GM23248 (cell line): ENCODE results near the gene C3. TPM values are rescaled to one million over a fixed set of nuclear protein-coding genes. Genes with fewer than 3 reads are reported as not detected.
"Not testable (repeated sequence)": the region's sequence is repeated elsewhere in the genome, so short reads cannot be mapped to it uniquely, and the experiment has no call there.

Experiments
- DNase-seq: peaks from one replicate; pipeline ENCODE4 v3.0.0-alpha.2; 2015
- H2AFZ ChIP-seq: fragments of 200-600 bp; sonication (generic); 2 replicates; pipeline ENCODE4 v1.6.1; 2016; ENCODE audit warnings: antibody characterized with exemption
- H3F3A ChIP-seq: fragments of 200-600 bp; sonication (generic); 2 replicates; pipeline ENCODE4 v1.6.1; 2016; ENCODE audit warnings: mild to moderate bottlenecking, antibody characterized with exemption, mixed run types; ENCODE audit not compliant: insufficient read depth
- H3K27ac ChIP-seq: fragments of 200-600 bp; sonication (generic); 2 replicates; pipeline ENCODE4 v1.5.1; 2016; ENCODE audit warnings: mild to moderate bottlenecking
- H3K27me3 ChIP-seq: fragments of 200-600 bp; sonication (generic); replicated peaks from 2 replicates; pipeline ENCODE4 v1.6.1; 2016; ENCODE audit warnings: mild to moderate bottlenecking; ENCODE audit not compliant: insufficient read depth
- H3K36me3 ChIP-seq: fragments of 200-600 bp; sonication (generic); 2 replicates; pipeline ENCODE4 v1.6.1; 2016; ENCODE audit warnings: low read depth, mild to moderate bottlenecking
- H3K4me1 ChIP-seq: fragments of 200-600 bp; sonication (generic); 2 replicates; pipeline ENCODE4 v1.6.1; 2016; ENCODE audit warnings: mild to moderate bottlenecking; ENCODE audit not compliant: insufficient read depth
- H3K4me2 ChIP-seq: fragments of 200-600 bp; sonication (generic); one replicate; pipeline ENCODE4 v1.6.1; 2016; ENCODE audit warnings: mild to moderate bottlenecking; ENCODE audit not compliant: unreplicated experiment
- H3K4me3 ChIP-seq: fragments of 200-600 bp; sonication (generic); 2 replicates; pipeline ENCODE4 v1.5.1; 2016; ENCODE audit warnings: mild to moderate bottlenecking
- H3K79me2 ChIP-seq: fragments of 200-600 bp; sonication (generic); 2 replicates; pipeline ENCODE4 v1.6.1; 2016; ENCODE audit warnings: mild to moderate bottlenecking; ENCODE audit not compliant: insufficient read depth
- H3K9ac ChIP-seq: fragments of 200-600 bp; sonication (generic); 2 replicates; pipeline ENCODE4 v1.6.1; 2016; ENCODE audit warnings: mild to moderate bottlenecking
- H3K9me2 ChIP-seq: fragments of 200-600 bp; sonication (generic); 2 replicates; pipeline ENCODE4 v1.6.1; 2016; ENCODE audit warnings: mixed run types, mild to moderate bottlenecking, moderate library complexity; ENCODE audit not compliant: insufficient read depth
- H3K9me3 ChIP-seq: fragments of 200-600 bp; sonication (generic); one replicate; pipeline ENCODE4 v1.6.1; 2017; ENCODE audit warnings: low read depth
- H4K20me1 ChIP-seq: fragments of 200-600 bp; sonication (generic); 2 replicates; pipeline ENCODE4 v1.6.0; 2016; ENCODE audit not compliant: insufficient read depth
- EZH2 ChIP-seq: fragments of 200-600 bp; sonication (generic); IDR thresholded peaks from 2 replicates; pipeline ENCODE4 v1.6.1; 2018; ENCODE audit warnings: antibody characterized with exemption, mild to moderate bottlenecking; ENCODE audit not compliant: insufficient read depth, poor library complexity, severe bottlenecking
- EZH2phosphoT487 ChIP-seq: fragments of 200-600 bp; sonication (generic); IDR thresholded peaks from 2 replicates; pipeline ENCODE4 v1.6.1; 2018; ENCODE audit warnings: antibody characterized with exemption, moderate library complexity, mild to moderate bottlenecking, low read depth; ENCODE audit not compliant: insufficient read depth
- WGBS, 2 experiments: methylation state at CpG; one replicate each; pipeline ENCODE4 v1.1.6; 2015 to 2017; ENCODE audit warnings: low lambda C conversion rate in 2 of 2, low coverage in 1 of 2; ENCODE audit errors: missing lambda C conversion rate in 2 of 2; 5-methylcytosine and 5-hydroxymethylcytosine counted together
- in situ Hi-C: fragments of 300-500 bp; cut with MboI; formaldehyde crosslinking; loops from 2 replicates; pipeline ENCODE4 v1.15.0; 2020
- polyA plus RNA-seq: library from polyadenylated mRNA; unstranded; fragments of >200 nt; fragmentation: Nextera tagmentation; extraction: Ambion mirVana; gene quantifications from 2 replicates; pipeline ENCODE4 v1.2.1, GENCODE V29; 2016
- total RNA-seq: library from RNA; depleted of rRNA; stranded (reverse); fragments of >200 nt; shearing (Covaris generic); gene quantifications from 2 replicates; pipeline ENCODE4 v1.2.3, GENCODE V29; 2014

C3 gene
- total and polyA plus RNA-seq, 2 experiments from 2014 or later = 3.1 to 3.5 TPM

DNA sequence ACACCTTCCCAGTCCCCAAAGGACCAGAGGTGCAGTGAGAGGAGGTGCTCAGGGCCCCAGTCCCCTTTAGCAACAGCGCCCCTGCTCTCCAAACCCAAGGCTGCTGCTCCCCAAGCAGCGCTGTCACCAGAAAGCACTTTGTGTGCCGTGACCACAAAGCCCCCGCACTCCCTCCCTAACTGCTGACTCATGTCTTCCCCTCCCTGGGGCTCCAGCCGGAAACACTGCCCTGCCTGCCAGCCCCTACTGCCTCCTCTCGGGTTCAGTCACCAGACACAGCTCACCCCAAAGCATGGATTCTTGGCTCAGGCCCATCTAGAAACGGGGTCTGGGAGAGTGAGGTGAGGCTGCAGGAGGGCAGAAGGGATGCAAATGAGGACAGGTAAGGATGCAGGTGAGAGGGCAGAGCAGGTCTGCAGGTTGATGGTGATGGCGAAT is 45.6 kb downstream of the C3 start:
- Histone ChIP-seq H3F3A (no peaks in the 10 kb centered on the region), H4K20me1 (no peaks in the 10 kb centered on the region), H3K9me2 (no peaks in the 10 kb centered on the region), H3K4me1 (peaks cover 13% of the 10 kb centered on the region; the same call in 1 of the 2 replicates), H3K9ac (no peak overlapping the region), H3K4me3 (no peak overlapping the region), H2AFZ (no peak overlapping the region), H3K79me2 (no peaks in the 10 kb centered on the region), H3K27me3 (no peaks in the 10 kb centered on the region), H3K4me2 (peak overlapping the region; percentile 55), H3K9me3 (no peaks in the 10 kb centered on the region), H3K27ac (no peak overlapping the region), H3K36me3 (no peaks in the 10 kb centered on the region)
- DNase-seq = peak; percentile 90
- in situ Hi-C loops = no loop called here
- TF ChIP-seq EZH2phosphoT487 (no peak), EZH2 (no peak)
- 6 to 8% methylated on average over 8 of the region's 8 CpGs for WGBS, 2 experiments

DNA sequence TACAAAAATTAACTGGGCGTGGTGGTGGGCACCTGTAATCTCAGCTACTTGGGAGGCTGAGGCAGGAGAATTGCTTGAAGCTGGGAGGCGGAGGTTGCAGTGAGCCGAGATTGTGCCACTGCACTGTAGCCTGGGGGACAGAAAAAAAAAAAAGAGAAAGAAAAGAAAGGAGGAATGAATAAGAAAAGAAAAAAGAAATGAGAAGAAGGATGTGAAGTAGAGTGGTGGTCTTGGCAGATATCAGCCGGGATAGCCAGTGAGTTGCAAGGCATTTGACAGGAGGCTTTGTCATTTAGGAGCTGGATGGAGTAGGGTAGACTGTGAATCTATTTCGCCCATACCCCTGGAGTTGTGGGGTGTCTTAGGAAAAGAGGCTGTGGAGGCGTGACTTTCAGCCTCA is 46.0 kb downstream of the C3 start:
- in situ Hi-C loops, DNase-seq, H3K9me3 ChIP-seq, H3K27me3 ChIP-seq, H3K27ac ChIP-seq, H4K20me1 ChIP-seq, H3F3A ChIP-seq, H3K79me2 ChIP-seq, H3K9me2 ChIP-seq, H3K9ac ChIP-seq, H2AFZ ChIP-seq, H3K36me3 ChIP-seq, H3K4me3 ChIP-seq: not testable (repeated sequence)
- peak overlapping the region; percentile 55 for H3K4me2 ChIP-seq
- 96 to 98% methylated on average over 6 of the region's 6 CpGs for WGBS, 2 experiments
- peaks cover 13% of the 10 kb centered on the region; the same call in 1 of the 2 replicates for H3K4me1 ChIP-seq

DNA sequence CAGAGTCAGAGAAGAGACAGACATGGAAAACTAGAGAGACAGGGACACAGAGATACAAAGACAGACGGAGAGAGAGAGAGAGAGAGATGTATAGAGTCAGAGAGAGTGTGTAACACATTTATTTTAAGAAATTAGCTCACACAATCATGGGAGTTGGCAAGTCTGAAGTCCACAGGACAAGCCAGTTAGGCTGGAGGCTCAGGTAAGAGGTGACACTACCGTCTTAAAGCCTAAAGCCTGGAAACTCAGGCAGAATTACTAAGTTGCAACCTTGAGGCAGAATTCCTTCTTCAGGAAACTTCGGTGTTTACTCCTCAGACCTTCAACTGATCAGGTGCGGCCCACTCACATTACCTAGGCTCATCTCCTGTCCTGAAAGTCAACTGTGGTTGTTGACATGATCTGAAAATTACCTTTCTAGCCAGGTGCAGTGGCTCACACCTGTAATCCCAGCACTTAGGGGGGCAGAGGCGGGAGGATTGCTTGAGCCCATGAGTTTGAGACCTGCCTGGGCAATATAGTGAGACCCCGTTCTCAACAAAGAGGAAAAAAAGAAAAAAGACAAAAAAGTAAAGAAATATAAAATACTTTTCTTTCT is 47.7 kb downstream of the C3 start:
- no peaks in the 10 kb centered on the region for H3K27me3 ChIP-seq
- H3K4me2 ChIP-seq = no peak overlapping the region
- no peaks in the 10 kb centered on the region for H3K36me3 ChIP-seq
- H3K27ac ChIP-seq = no peak overlapping the region
- H3K4me1 ChIP-seq = peaks cover 9% of the 10 kb centered on the region; the same call in 1 of the 2 replicates
- no peaks in the 10 kb centered on the region for H3F3A ChIP-seq
- no peak overlapping the region for H3K9ac ChIP-seq
- no peak overlapping the region for H3K4me3 ChIP-seq
- H2AFZ ChIP-seq = no peak overlapping the region
- no peaks in the 10 kb centered on the region for H3K9me3 ChIP-seq
- no peaks in the 10 kb centered on the region for H4K20me1 ChIP-seq
- DNase-seq = no peak
- WGBS, 2 experiments = 91 to 92% methylated on average over 6 of the region's 6 CpGs
- H3K9me2 ChIP-seq = no peaks in the 10 kb centered on the region
- TF ChIP-seq EZH2 (no peak), EZH2phosphoT487 (no peak)
- no peaks in the 10 kb centered on the region for H3K79me2 ChIP-seq
- in situ Hi-C loops = no loop called here

DNA sequence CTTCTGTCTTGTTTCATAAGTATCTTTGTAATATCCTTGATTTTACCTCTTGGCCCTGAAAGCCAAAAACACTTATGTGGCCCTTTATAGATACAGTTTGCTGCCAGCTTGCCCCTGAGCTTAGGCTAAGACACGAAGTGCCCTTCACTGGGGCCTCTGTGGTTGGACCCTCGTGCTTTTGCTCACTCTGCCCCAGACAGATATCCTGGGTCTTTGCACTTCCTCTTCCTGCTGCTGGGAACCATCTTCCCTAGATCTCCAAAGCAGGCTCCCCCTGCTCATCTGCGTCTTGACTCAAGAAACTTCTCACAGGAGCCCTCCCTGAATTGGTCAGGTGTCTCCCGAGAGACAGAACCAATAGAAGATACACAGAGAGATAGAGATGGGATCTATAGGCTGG is 48.5 kb downstream of the C3 start:
- 83 to 86% methylated on average over 4 of the region's 4 CpGs for WGBS, 2 experiments
- no peaks in the 10 kb centered on the region for H3F3A ChIP-seq
- in situ Hi-C loops = no loop called here
- no peak overlapping the region for H3K4me2 ChIP-seq
- no peak overlapping the region for H3K9ac ChIP-seq
- DNase-seq = no peak
- H3K4me1 ChIP-seq = peaks cover 9% of the 10 kb centered on the region; the same call in 1 of the 2 replicates
- no peaks in the 10 kb centered on the region for H4K20me1 ChIP-seq
- H3K79me2 ChIP-seq = no peaks in the 10 kb centered on the region
- H3K9me3 ChIP-seq = no peaks in the 10 kb centered on the region
- H3K27ac ChIP-seq = no peak overlapping the region
- H3K36me3 ChIP-seq = no peaks in the 10 kb centered on the region
- TF ChIP-seq EZH2 (no peak), EZH2phosphoT487 (no peak)
- no peaks in the 10 kb centered on the region for H3K9me2 ChIP-seq
- no peaks in the 10 kb centered on the region for H3K27me3 ChIP-seq
- H2AFZ ChIP-seq = no peak overlapping the region
- H3K4me3 ChIP-seq = no peak overlapping the region

DNA sequence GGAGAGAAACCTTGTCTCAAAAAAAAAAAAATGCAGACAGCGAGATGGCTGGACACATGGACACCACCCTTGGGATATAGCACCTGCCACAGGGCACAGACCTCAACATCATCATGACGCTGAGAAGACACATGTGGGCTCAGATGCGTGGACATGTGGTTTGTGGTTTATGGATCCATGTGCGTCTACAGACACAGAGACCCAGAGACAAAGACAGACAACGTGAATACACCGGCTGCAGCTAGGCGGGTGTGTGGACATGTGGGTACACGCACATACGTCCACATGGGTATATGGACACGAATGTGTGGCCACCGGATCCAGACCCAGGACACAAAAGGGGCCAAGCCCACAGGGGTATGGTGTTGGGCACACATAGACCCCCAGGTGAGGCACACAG is 51.8 kb downstream of the C3 start:
- no peak for DNase-seq

More for the DNA sequence above, 51.8 kb downstream of the C3 start:
- Histone ChIP-seq H3K36me3 (no peaks in the 10 kb centered on the region), H4K20me1 (no peaks in the 10 kb centered on the region), H3K4me1 (no peaks in the 10 kb centered on the region), H3K4me2 (no peak overlapping the region), H3K9me2 (no peaks in the 10 kb centered on the region), H3K9ac (no peak overlapping the region), H3K9me3 (no peaks in the 10 kb centered on the region), H2AFZ (no peak overlapping the region), H3K27ac (no peak overlapping the region), H3F3A (no peaks in the 10 kb centered on the region), H3K27me3 (no peaks in the 10 kb centered on the region), H3K79me2 (no peaks in the 10 kb centered on the region), H3K4me3 (no peak overlapping the region)
- in situ Hi-C loops = no loop called here
- 41 to 51% methylated on average over 11 of the region's 11 CpGs for WGBS, 2 experiments
- TF ChIP-seq EZH2 (no peak), EZH2phosphoT487 (no peak)
